Dermis microvascular lymphatic vessel endothelial cell (primary cell): ENCODE measurements around the gene FUBP1. TPM values are rescaled to one million over a fixed set of nuclear protein-coding genes. Genes with fewer than 3 reads are reported as not detected.
"Not testable (repeated sequence)": the region's sequence is repeated elsewhere in the genome, so short reads cannot be mapped to it uniquely, and the experiment has no call there.

Experiments used
- DNase-seq, 2 donors: peaks; one replicate each; pipeline versions ENCODE4 v3.0.0 to v3.0.0-alpha.2; 2010; ENCODE audit warnings: low read depth in 2 of 2
- total RNA-seq: library from RNA; depleted of rRNA; stranded (reverse); fragments of >200 nt; gene quantifications from 2 replicates; pipeline ENCODE4 v1.2.1, GENCODE V29; 2014

The FUBP1 gene, protein sequence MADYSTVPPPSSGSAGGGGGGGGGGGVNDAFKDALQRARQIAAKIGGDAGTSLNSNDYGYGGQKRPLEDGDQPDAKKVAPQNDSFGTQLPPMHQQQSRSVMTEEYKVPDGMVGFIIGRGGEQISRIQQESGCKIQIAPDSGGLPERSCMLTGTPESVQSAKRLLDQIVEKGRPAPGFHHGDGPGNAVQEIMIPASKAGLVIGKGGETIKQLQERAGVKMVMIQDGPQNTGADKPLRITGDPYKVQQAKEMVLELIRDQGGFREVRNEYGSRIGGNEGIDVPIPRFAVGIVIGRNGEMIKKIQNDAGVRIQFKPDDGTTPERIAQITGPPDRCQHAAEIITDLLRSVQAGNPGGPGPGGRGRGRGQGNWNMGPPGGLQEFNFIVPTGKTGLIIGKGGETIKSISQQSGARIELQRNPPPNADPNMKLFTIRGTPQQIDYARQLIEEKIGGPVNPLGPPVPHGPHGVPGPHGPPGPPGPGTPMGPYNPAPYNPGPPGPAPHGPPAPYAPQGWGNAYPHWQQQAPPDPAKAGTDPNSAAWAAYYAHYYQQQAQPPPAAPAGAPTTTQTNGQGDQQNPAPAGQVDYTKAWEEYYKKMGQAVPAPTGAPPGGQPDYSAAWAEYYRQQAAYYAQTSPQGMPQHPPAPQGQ
- 82.4 and 109 TPM in 2 replicates for total RNA-seq

DNA sequence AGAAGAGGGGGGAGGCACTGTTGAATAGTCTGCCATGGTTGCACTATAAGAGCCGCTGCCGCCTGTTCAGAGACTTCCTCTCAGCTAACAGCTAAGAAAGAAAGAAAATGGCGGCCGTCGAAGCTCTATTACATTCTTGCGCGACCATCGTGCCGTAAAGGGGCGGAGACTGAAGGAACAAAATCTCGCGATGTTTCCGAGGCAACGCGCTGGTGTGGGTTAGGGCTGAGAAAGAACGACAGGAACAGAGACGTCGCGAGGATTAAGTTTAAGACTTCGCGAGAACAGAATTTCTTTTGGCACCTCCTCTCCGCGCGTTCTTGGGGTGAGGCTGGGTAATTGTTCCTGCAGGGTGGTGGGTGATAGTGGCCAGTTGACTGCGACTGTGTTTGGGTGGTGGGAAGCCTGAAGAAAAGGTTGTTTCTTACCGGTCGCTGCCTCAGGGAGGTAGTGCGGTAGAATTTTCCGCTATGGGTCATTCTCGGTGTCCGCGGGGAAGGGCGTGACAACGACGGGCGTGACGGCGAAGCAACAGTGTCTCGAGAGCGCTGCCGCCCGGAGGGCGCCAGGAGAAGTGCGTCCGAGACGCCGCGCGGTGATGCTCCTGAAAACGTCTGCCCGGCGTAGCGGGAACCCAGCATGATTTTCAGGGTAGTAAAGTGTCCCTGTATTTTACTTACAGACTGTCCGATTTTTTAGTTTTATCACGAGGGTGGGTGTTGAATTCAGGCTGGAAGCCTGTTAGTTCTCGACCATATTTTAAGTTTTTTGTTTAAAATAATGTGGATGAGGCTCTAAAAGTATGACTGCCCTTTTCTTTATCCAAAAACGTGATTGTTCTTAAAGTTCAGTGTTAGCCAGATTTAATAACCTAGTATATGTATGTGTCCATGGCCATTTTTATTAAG is at the start of gene FUBP1:
FUBP1 (minus strand) TSS at position 104 of the 908 bp plus-strand sequence; CDS start at position 36, 68 bp downstream.
- peak; percentile 99 for DNase-seq

GRCh38 chr1:78021134-78021533 is 42.3 kb upstream of the FUBP1 start:
- DNase-seq, result not testable (repeated sequence)

DNA sequence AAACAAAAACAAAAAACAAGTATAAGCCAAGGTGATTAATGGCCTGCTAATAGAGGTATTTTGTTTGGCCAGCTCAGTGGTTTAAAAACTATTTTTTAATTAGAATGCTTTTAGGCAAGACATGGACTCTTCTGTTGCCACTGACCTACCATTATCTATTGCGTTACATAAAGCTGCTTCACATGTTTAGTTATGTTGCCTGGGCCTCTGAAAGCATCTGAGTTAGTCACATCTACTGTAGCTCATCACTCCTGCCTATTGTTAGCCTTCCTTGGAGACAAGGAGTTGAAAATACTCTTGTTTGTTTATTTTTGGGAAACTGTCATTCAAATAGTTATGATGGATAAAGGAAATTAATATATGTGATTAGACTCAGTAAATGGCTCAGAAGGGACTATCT is 40.2 kb upstream of the FUBP1 start:
- DNase-seq, result no peak

DNA sequence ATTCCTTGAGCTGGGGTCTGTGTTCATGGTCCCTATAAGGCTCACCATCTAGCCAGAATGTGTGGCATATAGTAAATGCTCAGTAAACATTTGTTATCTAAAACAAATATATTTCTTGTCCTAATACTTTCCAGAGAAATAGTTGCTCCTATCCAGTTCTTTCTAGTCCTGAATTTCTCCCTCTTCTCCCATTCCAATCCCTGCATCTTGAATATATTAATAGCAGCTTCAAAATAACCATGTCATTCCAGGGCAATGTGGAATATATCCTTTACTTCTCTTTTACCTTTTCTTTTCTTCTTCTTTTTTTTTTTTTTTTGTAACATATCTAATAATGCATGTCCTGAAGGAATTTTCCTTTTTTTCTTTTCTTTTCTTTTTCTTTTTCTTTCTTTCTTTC is 36.3 kb upstream of the FUBP1 start:
- no peak for DNase-seq

GRCh38 chr1:78011050-78011449 is 32.2 kb upstream of the FUBP1 start:
- DNase-seq, result no peak

- DNase-seq, result no peak
These were observed 31.0 kb upstream of the FUBP1 start for GRCh38 chr1:78009836-78010235.

DNA sequence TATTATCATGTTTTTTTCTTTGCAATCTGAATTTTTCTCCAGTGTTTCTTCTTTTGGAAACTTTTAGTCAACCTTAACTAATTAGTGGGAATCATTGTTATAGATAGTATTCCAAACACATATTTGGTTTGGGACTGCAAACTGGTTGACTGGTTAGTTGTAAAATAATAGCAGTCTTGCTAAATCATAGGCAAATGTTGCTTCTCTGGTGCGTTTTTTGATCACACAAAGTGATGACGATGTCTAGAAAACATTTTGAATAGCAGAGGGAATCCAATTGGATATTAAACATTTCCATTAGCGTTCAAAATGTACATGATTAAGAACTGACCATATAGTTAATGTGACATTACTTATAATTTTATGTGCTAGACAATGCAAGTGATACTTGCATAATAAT is 30.4 kb upstream of the FUBP1 start:
- peak in 1 of 2 donors; percentile 24 for DNase-seq

DNA sequence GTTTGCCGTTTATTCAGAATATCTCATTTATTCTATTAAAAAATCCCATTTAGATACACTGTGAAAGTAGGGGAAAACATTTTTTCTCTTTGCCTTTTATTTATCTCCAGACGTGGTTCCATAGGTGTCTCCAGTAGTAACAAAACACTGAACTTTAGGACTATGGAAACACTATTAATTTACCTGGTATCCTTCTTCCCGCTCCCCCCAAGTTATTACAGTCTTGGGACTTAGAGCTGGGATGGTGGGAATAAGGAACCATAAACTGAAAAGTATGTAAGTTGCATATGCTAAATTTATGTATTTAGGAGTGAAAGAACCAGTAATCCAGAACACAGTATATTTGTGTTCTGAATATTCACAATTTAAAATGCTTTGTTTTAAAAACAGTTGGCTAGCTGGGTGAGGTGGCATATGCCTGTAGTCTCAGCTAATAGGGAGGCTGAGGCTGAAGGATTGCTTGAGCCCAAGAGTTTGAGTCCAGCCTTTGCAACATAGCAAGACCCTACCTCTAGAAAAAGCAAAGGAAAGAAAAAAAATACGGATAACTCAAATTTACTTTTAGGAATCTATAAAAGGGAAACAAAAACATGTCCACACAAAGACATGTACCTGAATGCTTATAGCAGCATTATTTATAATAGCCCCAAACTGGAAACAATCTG is 28.9 kb upstream of the FUBP1 start:
- peak in 1 of 2 donors; percentile 35 for DNase-seq

DNA sequence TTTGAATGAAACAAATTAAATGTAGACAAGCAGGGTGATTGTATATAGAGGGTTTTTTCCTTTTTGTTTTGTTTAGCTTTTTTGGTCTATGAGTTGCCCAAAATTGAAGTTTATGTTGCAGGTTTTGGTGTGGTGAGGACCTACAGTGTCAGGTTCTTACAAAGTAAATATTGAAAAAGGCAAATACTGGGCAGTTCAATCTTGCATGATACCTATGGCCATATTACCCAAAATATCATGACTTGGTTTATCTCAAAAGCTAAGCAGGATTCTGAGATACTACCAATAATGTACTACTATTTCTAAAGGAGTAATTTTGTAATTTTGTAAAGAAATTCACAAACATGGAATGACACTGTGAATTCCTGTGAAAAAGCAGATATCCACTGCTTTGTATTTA is 27.6 kb upstream of the FUBP1 start:
- no peak for DNase-seq

DNA sequence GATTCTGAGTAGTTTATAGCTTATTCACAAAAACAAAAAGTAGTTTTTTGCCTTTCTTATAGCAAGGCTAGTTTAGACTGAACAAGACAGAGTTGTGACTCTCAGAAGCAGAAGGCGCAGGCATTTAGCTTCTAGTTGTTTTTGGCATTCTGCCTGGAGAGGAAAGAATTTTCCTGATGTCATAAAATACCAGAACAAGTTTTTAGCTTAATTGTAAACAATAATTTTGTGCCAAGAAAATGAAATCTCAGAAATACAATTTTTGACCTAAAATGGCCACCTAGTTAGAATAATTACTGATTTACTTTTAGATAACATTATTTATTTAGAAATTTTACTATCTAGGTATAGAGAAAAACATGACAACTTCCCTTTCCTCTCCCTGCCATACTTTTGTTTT is 26.9 kb upstream of the FUBP1 start:
- peak; percentile 89 for DNase-seq

DNA sequence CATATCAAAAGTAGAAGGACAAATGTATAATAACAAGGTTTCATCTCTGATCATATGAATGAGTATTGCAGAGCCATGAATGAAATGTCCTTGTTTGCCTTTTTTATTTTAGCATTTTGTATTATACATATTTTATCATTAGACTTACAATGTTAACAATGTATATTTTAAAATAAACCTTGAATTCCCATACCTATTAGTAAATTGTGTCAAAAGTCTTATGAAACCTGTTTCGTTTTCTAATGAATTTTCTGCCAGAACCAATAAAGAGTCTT is 26.5 kb upstream of the FUBP1 start:
- no peak for DNase-seq

DNA sequence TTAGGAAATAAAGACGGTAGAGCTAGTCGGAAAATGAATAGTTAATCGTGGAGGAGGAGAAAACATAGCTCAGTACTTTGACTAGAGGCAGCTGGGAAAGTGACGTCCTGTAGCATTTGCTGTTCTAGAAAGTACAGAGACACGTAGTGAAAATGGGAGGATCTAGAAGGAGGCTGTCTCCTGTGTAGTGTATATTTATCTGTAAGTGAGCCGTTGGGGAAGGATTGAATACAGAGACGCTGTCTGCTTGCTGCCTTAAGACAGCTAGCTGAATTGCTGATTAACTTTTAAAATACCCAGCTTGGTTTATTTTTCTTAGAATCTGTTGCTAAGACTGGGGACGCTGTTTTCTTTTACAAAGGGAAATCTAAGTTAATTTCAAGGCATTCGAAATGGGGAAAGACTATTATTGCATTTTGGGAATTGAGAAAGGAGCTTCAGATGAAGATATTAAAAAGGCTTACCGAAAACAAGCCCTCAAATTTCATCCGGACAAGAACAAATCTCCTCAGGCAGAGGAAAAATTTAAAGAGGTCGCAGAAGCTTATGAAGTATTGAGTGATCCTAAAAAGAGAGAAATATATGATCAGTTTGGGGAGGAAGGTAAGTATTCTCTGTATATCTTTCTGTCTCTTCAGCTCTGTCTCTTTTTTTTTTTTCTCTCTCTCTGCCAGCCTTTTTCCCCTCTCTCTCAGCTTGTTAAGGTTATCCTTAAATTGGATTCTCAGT is 26.0 kb upstream of the FUBP1 start, which contains the start of gene DNAJB4:
DNAJB4 (plus strand) TSS at position 221 of the 729 bp plus-strand sequence; CDS start at position 393, 172 bp downstream.
- peak; percentile 95 to 99 for DNase-seq

DNA sequence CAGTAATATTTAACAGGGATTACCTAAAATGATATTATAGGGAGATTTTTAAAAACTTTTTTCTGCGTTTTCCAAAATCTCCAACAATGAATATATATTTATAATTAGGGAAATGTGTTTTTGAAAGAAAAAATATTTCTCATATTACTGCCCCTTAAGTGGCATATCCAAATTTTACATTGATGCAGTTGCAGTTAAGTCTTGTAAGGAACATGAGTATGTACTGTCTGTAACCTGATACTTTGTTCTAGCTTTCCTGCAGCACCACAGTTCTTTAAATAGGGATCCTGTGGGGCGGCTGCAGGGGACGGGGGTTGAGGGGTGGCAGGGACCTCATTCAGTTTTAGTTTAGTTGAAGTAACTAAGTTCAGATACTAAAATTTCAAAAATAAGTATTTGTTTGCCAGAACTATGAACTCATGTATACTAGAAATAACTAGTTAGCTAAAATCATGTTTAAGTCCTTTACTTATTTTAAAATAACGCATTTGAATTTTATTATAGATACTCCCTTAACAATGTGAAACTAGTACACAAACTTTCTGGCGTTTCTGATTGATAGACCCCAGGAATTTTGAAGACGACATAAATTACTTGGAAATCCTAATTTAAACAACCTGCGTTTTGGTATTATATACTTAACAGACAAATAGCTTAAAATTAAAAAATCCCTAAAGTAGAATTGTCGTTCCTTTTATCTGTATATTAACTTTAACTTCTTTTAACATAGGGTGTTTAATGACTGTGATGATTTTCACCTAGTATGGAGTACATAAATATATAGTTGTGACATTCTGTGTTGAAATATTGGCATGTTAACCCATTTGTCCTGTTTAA is 25.2 kb upstream of the FUBP1 start:
- DNase-seq, result peak in 1 of 2 donors; percentile 79

- DNase-seq, result no peak
These were observed 24.3 kb upstream of the FUBP1 start for GRCh38 chr1:78003070-78003746.

GRCh38 chr1:78000536-78000935 is 21.7 kb upstream of the FUBP1 start:
- DNase-seq, result not testable (repeated sequence)

- no peak for DNase-seq
These were observed 17.9 kb upstream of the FUBP1 start for GRCh38 chr1:77996734-77997133.

GRCh38 chr1:77994117-77994705 is 15.3 kb upstream of the FUBP1 start:
- DNase-seq, result no peak

DNA sequence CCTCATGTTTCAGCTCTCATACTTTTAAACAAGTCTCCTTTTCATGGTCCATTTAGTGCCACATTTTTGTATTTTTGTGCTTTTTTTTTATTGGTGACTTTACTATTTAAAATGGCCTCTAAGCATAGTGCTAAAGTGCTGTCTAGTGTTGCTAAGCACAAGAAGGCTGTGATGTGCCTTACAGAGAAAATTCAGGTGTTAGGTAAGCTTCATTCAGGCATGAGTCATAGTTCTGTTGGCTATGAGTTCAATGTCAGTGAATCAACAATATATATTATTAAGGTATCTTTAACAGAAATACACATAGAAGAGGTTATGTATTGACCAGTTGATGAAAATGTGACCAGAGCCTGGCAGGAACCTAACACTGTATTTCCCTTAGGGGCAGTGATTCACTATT is 12.8 kb upstream of the FUBP1 start:
- DNase-seq, result no peak

GRCh38 chr1:77990629-77991204 is 11.8 kb upstream of the FUBP1 start:
- DNase-seq, result no peak
